Mesenchymal stem cell (in vitro differentiated cells and primary cell): ENCODE data around the gene HS3ST4.

Experiments
- DNase-seq: peaks from one replicate; pipeline ENCODE4 v3.0.0-alpha.2; 2013
- H2AFZ ChIP-seq: one replicate; pipeline ENCODE4 v1.6.1; 2013; ENCODE audit warnings: low read depth, mild to moderate bottlenecking, control low read depth, inconsistent platforms, low read length, moderate library complexity
- H2AK5ac ChIP-seq: 2 replicates; pipeline ENCODE4 v1.6.1; 2013; ENCODE audit warnings: low read length, moderate library complexity, mild to moderate bottlenecking, inconsistent platforms; ENCODE audit not compliant: severe bottlenecking
- H2BK120ac ChIP-seq: one replicate; pipeline ENCODE4 v1.6.1; 2013; ENCODE audit warnings: low read depth, mild to moderate bottlenecking, inconsistent platforms, low read length, moderate library complexity
- H2BK12ac ChIP-seq, 2 experiments: one replicate each; pipeline ENCODE4 v1.6.1; 2013; ENCODE audit warnings: inconsistent platforms in 2 of 2, low read length in 2 of 2, mild to moderate bottlenecking in 2 of 2, moderate library complexity in 2 of 2, control low read depth in 1 of 2
- H2BK15ac ChIP-seq: one replicate; pipeline ENCODE4 v1.6.1; 2013; ENCODE audit warnings: mild to moderate bottlenecking, low read depth, inconsistent platforms; ENCODE audit not compliant: poor library complexity, severe bottlenecking
- H2BK5ac ChIP-seq: 2 replicates; pipeline ENCODE4 v1.6.1; 2013; ENCODE audit warnings: low read depth, mild to moderate bottlenecking, low read length, control low read depth, inconsistent platforms; ENCODE audit not compliant: poor library complexity, severe bottlenecking
- H3K14ac ChIP-seq, 2 experiments: one replicate each; pipeline ENCODE4 v1.6.1; 2013; ENCODE audit warnings: inconsistent platforms in 2 of 2, low read length in 2 of 2, control low read depth in 1 of 2, mild to moderate bottlenecking in 1 of 2, moderate library complexity in 1 of 2
- H3K18ac ChIP-seq, 2 experiments: one replicate each; pipeline ENCODE4 v1.6.1; 2013; ENCODE audit warnings: inconsistent platforms in 2 of 2, low read length in 2 of 2, control low read depth in 1 of 2, low read depth in 1 of 2, mild to moderate bottlenecking in 1 of 2
- H3K23ac ChIP-seq, 2 experiments: one replicate each; pipeline ENCODE4 v1.6.1; 2013; ENCODE audit warnings: inconsistent platforms in 2 of 2, low read length in 2 of 2, mild to moderate bottlenecking in 2 of 2, moderate library complexity in 2 of 2, control low read depth in 1 of 2
- H3K27ac ChIP-seq: 2 replicates; pipeline ENCODE4 v1.5.1; 2013; ENCODE audit warnings: mild to moderate bottlenecking, moderate library complexity, low read length, control low read depth, inconsistent platforms; ENCODE audit not compliant: poor library complexity, severe bottlenecking
- H3K27me3 ChIP-seq, 2 experiments: 2 replicates each; pipeline versions ENCODE4 v1.6.1 to v1.7.0; 2013; ENCODE audit warnings: low read length in 2 of 2, mild to moderate bottlenecking in 2 of 2, moderate library complexity in 2 of 2, control low read depth in 1 of 2, inconsistent platforms in 1 of 2; ENCODE audit not compliant: control insufficient read depth in 1 of 2, insufficient read depth in 1 of 2
- H3K36me3 ChIP-seq, 2 experiments: 2 replicates each; pipeline versions ENCODE4 v1.6.1 to v1.7.0; 2013; ENCODE audit warnings: low read length in 2 of 2, control low read depth in 1 of 2, inconsistent platforms in 1 of 2, low read depth in 1 of 2, mild to moderate bottlenecking in 1 of 2; ENCODE audit not compliant: insufficient read depth in 2 of 2, control insufficient read depth in 1 of 2
- H3K4ac ChIP-seq, 2 experiments: one replicate each; pipeline ENCODE4 v1.6.1; 2013; ENCODE audit warnings: inconsistent platforms in 2 of 2, low read length in 2 of 2, mild to moderate bottlenecking in 2 of 2, moderate library complexity in 2 of 2, control low read depth in 1 of 2, low read depth in 1 of 2
- H3K4me1 ChIP-seq: 2 replicates; pipeline ENCODE4 v1.6.1; 2013; ENCODE audit warnings: low read depth, low read length, control low read depth; ENCODE audit not compliant: control insufficient read depth, insufficient read depth
- H3K4me2 ChIP-seq: 2 replicates; pipeline ENCODE4 v1.6.1; 2013; ENCODE audit warnings: low read length, mild to moderate bottlenecking, inconsistent platforms; ENCODE audit not compliant: poor library complexity, severe bottlenecking
- H3K4me3 ChIP-seq, 2 experiments: 2 replicates each; pipeline versions ENCODE4 v1.5.1 to v1.7.0; 2013; ENCODE audit warnings: low read length in 2 of 2, mild to moderate bottlenecking in 2 of 2, control low read depth in 1 of 2, low read depth in 1 of 2; ENCODE audit not compliant: insufficient read depth in 1 of 2
- H3K79me1 ChIP-seq: replicated peaks from 2 replicates; pipeline ENCODE4 v1.6.1; 2013; ENCODE audit warnings: mild to moderate bottlenecking, control low read depth, low read length, inconsistent platforms; ENCODE audit not compliant: poor library complexity, severe bottlenecking
- H3K9ac ChIP-seq: 2 replicates; pipeline ENCODE4 v1.7.0; 2013; ENCODE audit warnings: mild to moderate bottlenecking, low read length, moderate library complexity
- H3K9me3 ChIP-seq: 2 replicates; pipeline ENCODE4 v1.7.0; 2013; ENCODE audit warnings: mild to moderate bottlenecking, low read length; ENCODE audit not compliant: control insufficient read depth
- H4K8ac ChIP-seq: one replicate; pipeline ENCODE4 v1.6.1; 2013; ENCODE audit warnings: inconsistent platforms, mild to moderate bottlenecking, low read length, moderate library complexity
- H4K91ac ChIP-seq: one replicate; pipeline ENCODE4 v1.6.1; 2013; ENCODE audit warnings: mild to moderate bottlenecking, low read length, inconsistent platforms
- WGBS: methylation state at CpG from one replicate; pipeline ENCODE4 v1.1.7; 2013; ENCODE audit warnings: mixed read lengths; 5-methylcytosine and 5-hydroxymethylcytosine counted together

HS3ST4 gene

GRCh38 chr16:25957707-25958106 lies 265.9 kb downstream of the HS3ST4 start:
- no peak overlapping the region for H3K4me2 ChIP-seq
- no peak overlapping the region for H3K4ac ChIP-seq
- no peak overlapping the region for H2BK5ac ChIP-seq
- no peak overlapping the region for H2BK12ac ChIP-seq
- H4K91ac ChIP-seq, result no peak overlapping the region
- H3K27me3 ChIP-seq, result no peaks in the 10 kb centered on the region
- no peak overlapping the region for H3K23ac ChIP-seq
- no peak overlapping the region for H2AK5ac ChIP-seq
- no peak for DNase-seq
- no peak overlapping the region for H2AFZ ChIP-seq
- WGBS, result 42% methylated on average over 1 of the region's 2 CpGs
- H4K8ac ChIP-seq, result no peak overlapping the region
- no peak overlapping the region for H3K18ac ChIP-seq
- no peak overlapping the region for H3K9ac ChIP-seq
- H3K27ac ChIP-seq, result no peak overlapping the region
- H3K79me1 ChIP-seq, result no peaks in the 10 kb centered on the region
- H3K14ac ChIP-seq, result no peak overlapping the region
- H2BK15ac ChIP-seq, result no peak overlapping the region
- no peaks in the 10 kb centered on the region for H3K4me1 ChIP-seq
- H2BK120ac ChIP-seq, result no peak overlapping the region
- H3K4me3 ChIP-seq, result no peak overlapping the region
- H3K36me3 ChIP-seq, result no peaks in the 10 kb centered on the region
- H3K9me3 ChIP-seq, result no peaks in the 10 kb centered on the region

DNA sequence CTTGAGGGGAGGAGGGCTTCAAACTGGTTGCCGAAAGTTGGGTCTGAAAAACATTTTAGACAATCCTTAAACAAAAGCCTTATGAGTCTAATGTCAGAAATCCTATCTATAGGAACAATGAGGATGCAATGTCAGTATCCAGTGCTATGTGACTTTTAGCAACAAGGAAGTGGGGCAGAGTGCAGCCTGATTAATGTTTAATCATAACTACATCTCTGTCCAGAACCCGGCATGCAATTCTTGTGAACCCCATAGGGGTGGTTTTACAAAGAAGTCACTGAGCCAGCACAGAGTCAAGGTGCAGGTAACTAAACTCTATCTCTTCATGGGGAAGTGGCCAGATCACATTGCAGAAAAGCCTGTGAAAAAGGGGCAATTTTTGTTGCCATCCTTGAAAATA lies 267.5 kb downstream of the HS3ST4 start:
- Histone ChIP-seq H3K18ac (no peak overlapping the region), H3K4me1 (no peaks in the 10 kb centered on the region), H3K79me1 (no peaks in the 10 kb centered on the region), H2BK5ac (no peak overlapping the region), H2AFZ (no peak overlapping the region), H3K4me2 (no peak overlapping the region), H3K27me3 (no peaks in the 10 kb centered on the region), H2BK15ac (no peak overlapping the region), H3K4ac (no peak overlapping the region), H4K91ac (no peak overlapping the region), H3K14ac (no peak overlapping the region), H4K8ac (no peak overlapping the region), H2BK120ac (no peak overlapping the region), H2AK5ac (no peak overlapping the region), H2BK12ac (no peak overlapping the region), H3K4me3 (no peak overlapping the region), H3K9ac (no peak overlapping the region), H3K23ac (no peak overlapping the region), H3K36me3 (no peaks in the 10 kb centered on the region), H3K27ac (no peak overlapping the region), H3K9me3 (no peaks in the 10 kb centered on the region)
- no peak for DNase-seq
- WGBS, result 90% methylated on average over 1 of the region's 2 CpGs

DNA sequence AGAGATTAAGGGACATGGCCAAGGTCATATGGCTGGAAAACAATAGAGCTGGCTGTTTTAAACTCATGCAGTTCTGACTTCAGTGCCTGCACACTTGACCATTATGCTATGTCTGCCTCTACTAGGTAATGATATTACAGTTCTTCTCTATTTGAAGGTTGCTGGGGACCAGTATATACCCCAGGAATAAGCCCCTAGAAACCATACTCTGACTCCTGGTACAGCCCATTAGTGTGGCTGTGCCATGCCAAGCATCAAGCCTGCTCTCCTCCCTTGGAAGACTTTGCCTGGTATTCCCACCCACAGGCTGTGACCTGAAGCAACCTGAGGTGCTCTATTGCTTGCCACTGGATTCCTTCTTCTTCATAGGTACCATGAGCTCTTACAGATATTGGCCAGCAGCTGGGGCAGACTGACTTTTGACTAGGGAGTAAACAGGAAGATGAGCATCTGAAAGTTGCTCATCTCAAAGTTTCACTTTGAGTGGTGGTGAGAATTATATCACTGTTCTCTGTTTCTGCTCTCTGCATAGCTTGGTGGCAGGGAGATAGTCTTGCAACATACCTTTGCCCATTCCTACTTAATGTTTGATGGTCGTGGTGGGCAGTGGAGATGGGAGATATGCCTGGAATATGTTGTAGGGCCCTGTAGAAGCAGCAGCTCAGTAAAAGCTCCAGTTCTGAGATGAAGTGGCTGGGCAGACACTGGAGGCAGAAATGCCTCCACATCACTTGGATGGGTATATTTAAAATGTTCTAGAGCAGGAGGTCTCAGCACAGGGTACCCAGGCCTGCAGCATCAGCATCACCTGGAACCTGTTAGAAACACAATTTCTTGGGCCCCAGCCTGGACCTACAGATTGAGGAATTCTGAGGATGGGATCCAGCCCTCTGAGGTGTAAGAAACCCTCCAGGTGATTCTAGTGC lies 274.7 kb downstream of the HS3ST4 start:
- Histone ChIP-seq H2BK12ac (no peak overlapping the region), H2BK120ac (no peak overlapping the region), H2BK15ac (no peak overlapping the region), H4K8ac (no peak overlapping the region), H3K18ac (no peak overlapping the region), H3K4me3 (no peak overlapping the region), H3K27ac (no peak overlapping the region), H3K9me3 (no peaks in the 10 kb centered on the region), H3K4me2 (no peak overlapping the region), H3K23ac (no peak overlapping the region), H3K4ac (no peak overlapping the region), H2BK5ac (no peak overlapping the region), H3K36me3 (no peaks in the 10 kb centered on the region), H3K9ac (no peak overlapping the region), H2AFZ (no peak overlapping the region), H2AK5ac (no peak overlapping the region), H3K4me1 (no peaks in the 10 kb centered on the region), H4K91ac (no peak overlapping the region), H3K79me1 (no peaks in the 10 kb centered on the region), H3K27me3 (no peaks in the 10 kb centered on the region), H3K14ac (no peak overlapping the region)
- no peak for DNase-seq
- 25% methylated on average over 1 of the region's 1 CpG for WGBS

DNA sequence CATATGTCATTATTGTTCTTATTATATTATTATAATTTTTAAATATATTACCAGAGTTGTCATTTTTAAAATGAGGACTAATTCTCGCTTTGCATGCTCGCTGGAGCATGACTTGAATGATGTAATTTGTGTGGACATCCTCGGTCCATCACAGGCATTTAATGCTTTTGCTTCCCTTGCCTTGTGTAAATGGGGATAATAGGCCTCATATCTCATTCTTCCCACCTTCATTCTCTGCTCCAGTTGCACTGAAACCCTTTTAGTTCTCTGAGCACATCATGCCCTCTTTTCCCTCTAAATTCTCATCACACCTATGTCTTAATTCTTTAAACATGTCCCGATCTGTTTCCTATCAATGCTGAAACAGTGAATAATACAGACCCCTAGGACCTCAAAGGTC lies 285.4 kb downstream of the HS3ST4 start:
- no peaks in the 10 kb centered on the region for H3K4me1 ChIP-seq
- no peak overlapping the region for H3K23ac ChIP-seq
- no peak overlapping the region for H2AK5ac ChIP-seq
- no peaks in the 10 kb centered on the region for H3K36me3 ChIP-seq
- no peaks in the 10 kb centered on the region for H3K27me3 ChIP-seq
- H4K8ac ChIP-seq, result no peak overlapping the region
- H2AFZ ChIP-seq, result no peak overlapping the region
- no peaks in the 10 kb centered on the region for H3K79me1 ChIP-seq
- H3K4me3 ChIP-seq, result no peak overlapping the region
- no peak overlapping the region for H2BK15ac ChIP-seq
- H2BK12ac ChIP-seq, result no peak overlapping the region
- no peak overlapping the region for H3K14ac ChIP-seq
- no peak overlapping the region for H3K4ac ChIP-seq
- H4K91ac ChIP-seq, result no peak overlapping the region
- DNase-seq, result no peak
- no peak overlapping the region for H2BK5ac ChIP-seq
- 75% methylated on average over 4 of the region's 4 CpGs for WGBS
- H3K18ac ChIP-seq, result no peak overlapping the region
- no peak overlapping the region for H3K4me2 ChIP-seq
- H3K9ac ChIP-seq, result no peak overlapping the region
- no peak overlapping the region for H3K27ac ChIP-seq
- H2BK120ac ChIP-seq, result no peak overlapping the region
- no peaks in the 10 kb centered on the region for H3K9me3 ChIP-seq
